GM12878 (cell line): ENCODE results near the gene MAMDC4. TPM values are rescaled to one million over a fixed set of nuclear protein-coding genes. Genes with fewer than 3 reads are reported as not detected.

Experiments used
- ATAC-seq: fragments of 200-7000 bp; cut with Tn5 transposase; 3 replicates; pipeline ENCODE4 v1.9.1; 2020; ENCODE audit warnings: mild to moderate bottlenecking, moderate library complexity
- BruUV-seq: library from RNA; stranded (reverse); fragments of 400-500 nt; replicated peaks from 2 replicates; lab custom pipeline; 2021; lab: Mats Ljungman, UMichigan
- CTCF ChIA-PET: fragments of 300-600 bp; sonication (Branson Sonifier 250); formaldehyde crosslinking; extraction: SDS; loops from one replicate; lab custom pipeline; 2021; ENCODE audit warnings: inconsistent platforms; lab: Yijun Ruan, JAX
- POLR2A ChIA-PET: fragments of 350-600 bp; formaldehyde crosslinking; extraction: SDS; loops from one replicate; lab custom pipeline; 2021; ENCODE audit warnings: inconsistent platforms; lab: Charles Lee
- RAD21 ChIA-PET: fragments of 300-600 bp; sonication (Branson Sonifier 250); formaldehyde crosslinking; loops from one replicate; lab custom pipeline; 2023; ENCODE audit warnings: antibody characterized with exemption; ENCODE audit not compliant: unreplicated experiment; lab: Charles Lee
- SMC1A ChIA-PET: fragments of 300-600 bp; sonication (Branson Sonifier 250); formaldehyde crosslinking; loops from one replicate; lab custom pipeline; 2023; ENCODE audit not compliant: unreplicated experiment, uncharacterized antibody; lab: Charles Lee
- DNase-seq: peaks from one replicate; pipeline ENCODE4 v3.0.0-alpha.2; 2011; ENCODE audit warnings: low read depth, low spot score
- FAIRE-seq: peaks from 3 replicates; lab custom pipeline; 2011; peaks lifted over from hg19 to GRCh38; lab: Jason Lieb, UNC
- H2AFZ ChIP-seq: 2 replicates; pipeline ENCODE4 v1.6.0; 2011; ENCODE audit warnings: low read depth, low read length, control low read depth; ENCODE audit not compliant: control insufficient read depth
- H3K27ac ChIP-seq: 2 replicates; pipeline ENCODE4 v1.5.1; 2011; ENCODE audit warnings: control low read depth; ENCODE audit not compliant: control insufficient read depth, insufficient read depth
- H3K27me3 ChIP-seq, 2 experiments: replicated peaks in 1 of 2; 2 replicates each; pipeline versions ENCODE4 v1.6.0 to v1.6.1; 2011; ENCODE audit warnings: low read length in 1 of 2; ENCODE audit not compliant: control insufficient read depth in 2 of 2, insufficient read depth in 2 of 2
- H3K36me3 ChIP-seq, 2 experiments: 2 replicates each; pipeline ENCODE4 v1.5.1; 2011; ENCODE audit warnings: low read length in 1 of 2; ENCODE audit not compliant: control insufficient read depth in 2 of 2, insufficient read depth in 2 of 2
- H3K4me1 ChIP-seq: 2 replicates; pipeline ENCODE4 v1.6.1; 2011; ENCODE audit warnings: mild to moderate bottlenecking, low read length, moderate library complexity, mixed read lengths; ENCODE audit not compliant: control insufficient read depth, insufficient read depth
- H3K4me2 ChIP-seq: 2 replicates; pipeline ENCODE4 v1.6.0; 2011; ENCODE audit warnings: control low read depth; ENCODE audit not compliant: control insufficient read depth, insufficient read depth
- H3K4me3 ChIP-seq: fragments of 200-600 bp; sonication (generic); 2 replicates; pipeline ENCODE4 v1.5.1; 2016
- H3K79me2 ChIP-seq: 2 replicates; pipeline ENCODE4 v1.6.0; 2011; ENCODE audit warnings: low read length; ENCODE audit not compliant: control insufficient read depth, insufficient read depth
- H3K9ac ChIP-seq: 2 replicates; pipeline ENCODE4 v1.8.0; 2011; ENCODE audit warnings: low read length, control low read depth, mixed read lengths; ENCODE audit not compliant: control insufficient read depth, insufficient read depth
- H3K9me3 ChIP-seq: replicated peaks from 3 replicates; pipeline ENCODE4 v1.5.1; 2011; ENCODE audit warnings: mild to moderate bottlenecking, low read length; ENCODE audit not compliant: control insufficient read depth, insufficient read depth
- H4K20me1 ChIP-seq: 2 replicates; pipeline ENCODE4 v1.6.0; 2011; ENCODE audit not compliant: control insufficient read depth, insufficient read depth
- BACH1 ChIP-seq: fragments of 450-650 bp; IDR thresholded peaks from 2 replicates; pipeline ENCODE4 v1.6.1; 2017; ENCODE audit warnings: mild to moderate bottlenecking, borderline replicate concordance
- CBFB ChIP-seq: IDR thresholded peaks from 2 replicates; pipeline ENCODE4 v1.6.1; 2016; ENCODE audit warnings: antibody characterized with exemption, low read depth
- E2F4 ChIP-seq: IDR thresholded peaks from 2 replicates; pipeline ENCODE4 v1.6.1; 2012; ENCODE audit warnings: low read depth, low read length, improper control_type of control experiment
- EGR1 ChIP-seq, 2 experiments: IDR thresholded peaks; 1 replicate in 1 of 2; 2 replicates in 1 of 2; pipeline ENCODE4 v1.6.1; 2011 to 2012; ENCODE audit warnings: low read depth in 2 of 2, low read length in 2 of 2, borderline replicate concordance in 1 of 2, mild to moderate bottlenecking in 1 of 2, moderate library complexity in 1 of 2
- ETV6 ChIP-seq, 2 experiments: fragments of 450-650 bp in 1 of 2; IDR thresholded peaks in 1 of 2; conservative IDR thresholded peaks in 1 of 2; 2 replicates each; pipeline ENCODE4 v1.6.1; 2014; ENCODE audit warnings: antibody characterized with exemption in 1 of 2, borderline replicate concordance in 1 of 2, low read depth in 1 of 2, mild to moderate bottlenecking in 1 of 2, moderate library complexity in 1 of 2
- FOXK2 ChIP-seq: fragments of 450-650 bp; IDR thresholded peaks from 2 replicates; pipeline ENCODE4 v1.6.1; 2017; ENCODE audit warnings: mild to moderate bottlenecking, moderate library complexity
- GABPA ChIP-seq: IDR thresholded peaks from 2 replicates; pipeline ENCODE4 v1.6.1; 2014; ENCODE audit warnings: antibody characterized with exemption, low read depth, mild to moderate bottlenecking, inconsistent platforms
- HCFC1 ChIP-seq: fragments of 150-350 bp; IDR thresholded peaks from 2 replicates; pipeline ENCODE4 v1.6.1; 2014; ENCODE audit warnings: low read length
- HDGF ChIP-seq: fragments of 450-650 bp; IDR thresholded peaks from 2 replicates; pipeline ENCODE4 v1.6.1; 2016; ENCODE audit warnings: antibody characterized with exemption
- REST ChIP-seq: IDR thresholded peaks from 2 replicates; pipeline ENCODE4 v1.6.1; 2012; ENCODE audit warnings: mild to moderate bottlenecking, low read depth, low read length
- SREBF1 ChIP-seq: IDR thresholded peaks from 2 replicates; pipeline ENCODE4 v1.6.1; 2012; ENCODE audit warnings: mild to moderate bottlenecking, low read length
- SRF ChIP-seq, 2 experiments: IDR thresholded peaks; 2 replicates each; pipeline ENCODE4 v1.6.1; 2011; ENCODE audit warnings: low read depth in 2 of 2, low read length in 2 of 2, mild to moderate bottlenecking in 1 of 2, moderate library complexity in 1 of 2
- ZBTB40 ChIP-seq: fragments of 450-650 bp; IDR thresholded peaks from 2 replicates; pipeline ENCODE4 v1.6.1; 2016; ENCODE audit warnings: mild to moderate bottlenecking, moderate library complexity, borderline replicate concordance
- ZNF274 ChIP-seq: IDR thresholded peaks from one replicate; pipeline ENCODE4 v1.8.0; 2011; ENCODE audit not compliant: insufficient read length, insufficient read depth
- ZSCAN29 ChIP-seq: fragments of 450-650 bp; IDR thresholded peaks from 2 replicates; pipeline ENCODE4 v1.6.1; 2017; ENCODE audit warnings: mild to moderate bottlenecking, moderate library complexity
- WGBS: methylation state at CpG from one replicate; pipeline ENCODE4 v1.1.6; 2016; ENCODE audit warnings: low lambda C conversion rate; ENCODE audit not compliant: insufficient replicate concordance, insufficient coverage; ENCODE audit errors: missing lambda C conversion rate; 5-methylcytosine and 5-hydroxymethylcytosine counted together
- in situ Hi-C: fragments of 300-500 bp; cut with MboI; formaldehyde crosslinking; loops from 9 replicates; pipeline ENCODE4 v1.14.3; 2018; ENCODE audit warnings: mixed read lengths
- intact Hi-C: fragments of 100-400 bp; cut with micrococcal nuclease; formaldehyde crosslinking; loops from one replicate; pipeline ENCODE4 v1.14.2; 2022; ENCODE audit not compliant: unreplicated experiment
- polyA plus RNA-seq, 11 experiments: library from polyadenylated mRNA; depleted of rRNA in 4 of 11; unstranded in 6 of 11; stranded (reverse) in 5 of 11; fragments of >200 nt; fragmentation: Nextera tagmentation in 4 of 11; fragmentation: Illumina TruSeq in 1 of 11; extraction: Ambion mirVana in 4 of 11; extraction: Trizol in 1 of 11; gene quantifications; 1 replicate in 1 of 11; 2 replicates in 10 of 11; pipeline versions ENCODE4 v1.2.1 to v1.2.3, GENCODE V29; 2011 to 2016; ENCODE audit warnings: inconsistent platforms in 2 of 11, missing spikeins in 2 of 11, low read depth in 1 of 11
- total RNA-seq, 4 experiments: library from RNA; depleted of rRNA in 3 of 4; stranded (reverse); fragments of >200 nt in 3 of 4; fragmentation: Illumina TruSeq in 1 of 4; extraction: Trizol in 1 of 4; gene quantifications; 2 replicates each; pipeline versions ENCODE4 v1.2.1 to v1.2.3, GENCODE V29; 2013 to 2021

Gene MAMDC4
- total and polyA plus RNA-seq, 10 of the 15 experiments (the other 5 are each of a cell fraction or from before 2014, with no cell fraction given), result 0.22 to 5.7 (median 2.4) TPM; not detected in 1

- CTCF ChIA-PET, result interaction anchor here (1.1 to 1.8 kb wide), 3 partner anchors 10 to 22 kb away, joined by 3 to 7 read pairs (median 3); partner anchors contain the start of gene AJM1
- no TSS peak for BruUV-seq
- H3K4me2 ChIP-seq, result no peak overlapping the region
- no peak overlapping the region for H3K27ac ChIP-seq
- H3K4me1 ChIP-seq, result no peaks in the 10 kb centered on the region
- H3K36me3 ChIP-seq, result peaks cover 3 to 7% of the 10 kb centered on the region in 2 experiments; a peak in 3 of 4 replicates
- H3K9me3 ChIP-seq, result no peaks in the 10 kb centered on the region
- SMC1A ChIA-PET, result no interaction called here
- ATAC-seq (no peak), DNase-seq (no peak), FAIRE-seq (no peak)
- RAD21 ChIA-PET, result no interaction called here
- intact Hi-C loops (no loop called here), in situ Hi-C loops (no loop called here)
- no peak overlapping the region for H3K4me3 ChIP-seq
- no peaks in the 10 kb centered on the region for H3K79me2 ChIP-seq
- H3K27me3 ChIP-seq, result no peaks in the 10 kb centered on the region
- no peak overlapping the region for H2AFZ ChIP-seq
- no peaks in the 10 kb centered on the region for H4K20me1 ChIP-seq
- WGBS, result 93% methylated on average over 45 of the region's 83 CpGs
- POLR2A ChIA-PET, result no interaction called here
- H3K9ac ChIP-seq, result no peak overlapping the region
- no peak for TF ChIP-seq CBFB
- TF ChIP-seq SREBF1, result no peak
- TF ChIP-seq GABPA, result no peak
- TF ChIP-seq ZSCAN29, result no peak
- TF ChIP-seq BACH1, result no peak
- TF ChIP-seq E2F4, result no peak
- no peak for TF ChIP-seq HDGF
- TF ChIP-seq REST, result no peak
- no peak for TF ChIP-seq ZNF274
- no peak for TF ChIP-seq FOXK2
- TF ChIP-seq EGR1 (IDR thresholded peaks at IDR 0.05; ENCODE audit: borderline replicate concordance in 1 of 2, low read depth in 2 of 2, low read length in 2 of 2), result no peak
- no peak for TF ChIP-seq HCFC1
- TF ChIP-seq ETV6 (conservative IDR thresholded peaks at IDR 0.05 in 1 of 2, IDR thresholded peaks at IDR 0.05 in 1 of 2; ENCODE audit: borderline replicate concordance in 1 of 2, low read depth in 1 of 2), result no peak
- no peak for TF ChIP-seq SRF (IDR thresholded peaks at IDR 0.05; ENCODE audit: low read depth in 2 of 2, low read length in 2 of 2)
- no peak for TF ChIP-seq ZBTB40
These were observed 30.9 kb upstream of the MAMDC4 start for GRCh38 chr9:136820971-136821825.
